ENCODE data around the gene CPT1B. TPM values are rescaled to one million over a fixed set of nuclear protein-coding genes. Genes with fewer than 3 reads are reported as not detected.

CPT1B gene
- total and polyA plus RNA-seq, 2 of the 4 experiments (the other 2 are of a cell fraction) = 0.36 to 1.8 TPM

- in situ Hi-C loops (cut with MboI; ENCODE audit: low sequenced_read_pairs) (no loop called here), intact Hi-C loops (cut with micrococcal nuclease) (no loop called here), dilution Hi-C loops (cut with HindIII; ENCODE audit: low sequenced_read_pairs, unreplicated experiment) (no loop called here)
- Histone ChIP-seq H3K4me3 (ENCODE audit: insufficient read depth, low read depth, low read length) (no peak overlapping the region), H2BK20ac (ENCODE audit: low read depth, low read length) (no peak overlapping the region), H4K91ac (ENCODE audit: insufficient read depth, low read depth, low read length) (no peak overlapping the region), H3K4me2 (ENCODE audit: low read depth, low read length) (no peak overlapping the region), H2AFZ (replicated peaks; ENCODE audit: low read length, poor library complexity) (no peak overlapping the region), H3K9ac (ENCODE audit: low read depth, low read length) (no peak overlapping the region), H2BK5ac (ENCODE audit: low read depth, low read length, poor library complexity, severe bottlenecking) (no peak overlapping the region), H3K36me3 (ENCODE audit: control insufficient read depth, insufficient read depth, low read length) (no peaks in the 10 kb centered on the region), H3K14ac (replicated peaks; ENCODE audit: low read depth, low read length) (no peak overlapping the region), H3K4ac (ENCODE audit: low read depth, low read length) (no peak overlapping the region), H3K9me1 (ENCODE audit: insufficient read depth, low read length) (no peaks in the 10 kb centered on the region), H3K27ac (ENCODE audit: insufficient read depth, low read length) (no peak overlapping the region), H4K8ac (ENCODE audit: low read depth in 2 of 2, low read length in 2 of 2) (no peak overlapping the region), H3K23ac (ENCODE audit: low read depth, low read length) (no peak overlapping the region), H3K4me1 (ENCODE audit: control insufficient read depth, insufficient read depth, low read length) (no peaks in the 10 kb centered on the region), H2BK120ac (ENCODE audit: low read depth, low read length) (no peak overlapping the region), H4K5ac (ENCODE audit: low read depth, low read length) (no peak overlapping the region), H4K20me1 (ENCODE audit: insufficient read depth, low read length) (no peaks in the 10 kb centered on the region; the same call in 1 of the 2 replicates), H2AK5ac (ENCODE audit: low read depth, low read length) (no peak overlapping the region), H3K9me3 (ENCODE audit: control insufficient read depth, insufficient read depth, low read length) (no peaks in the 10 kb centered on the region), H3K56ac (ENCODE audit: extremely low read depth, insufficient read depth, low read length) (no peak overlapping the region), H3K27me3 (ENCODE audit: control insufficient read depth, insufficient read depth, low read length) (peaks cover 46% of the 10 kb centered on the region), H2AK9ac (replicated peaks; ENCODE audit: low read depth, low read length, poor library complexity) (no peak overlapping the region), H3K79me1 (ENCODE audit: low read depth in 1 of 2, low read length in 2 of 2) (no peaks in the 10 kb centered on the region), H3K18ac (ENCODE audit: low read depth, low read length) (no peak overlapping the region), H2BK15ac (ENCODE audit: low read depth, low read length) (no peak overlapping the region)
- ChIA-PET POLR2A (ENCODE audit: unreplicated experiment) (no interaction called here), CTCF (no interaction called here)
- no TSS peak for BruUV-seq (replicated peaks)
- DNase-seq (no peak), ATAC-seq (ENCODE audit: low read depth) (no peak)
- WGBS, 2 experiments (ENCODE audit: extremely low coverage in 2 of 2, insufficient read length in 1 of 2) = 24% methylated on average over 13 of the region's 31 CpGs; no CpG with 5 or more reads in 1 of the 2 experiments
- TF ChIP-seq NFE2L2 (IDR thresholded peaks at IDR 0.05; ENCODE audit: low read depth, low read length) (no peak), CHD1 (IDR thresholded peaks at IDR 0.05; ENCODE audit: low read depth, low read length) (no peak), SMC3 (IDR thresholded peaks at IDR 0.05; ENCODE audit: low read depth, low read length) (no peak), BHLHE40 (IDR thresholded peaks at IDR 0.05; ENCODE audit: low read depth, low read length) (no peak), MAZ (IDR thresholded peaks at IDR 0.05; ENCODE audit: borderline replicate concordance, low read depth, low read length) (no peak), RFX5 (IDR thresholded peaks at IDR 0.05; ENCODE audit: low read depth, low read length) (no peak), ELK1 (IDR thresholded peaks at IDR 0.05; ENCODE audit: borderline replicate concordance, low read depth, low read length) (no peak), USF2 (IDR thresholded peaks at IDR 0.05; ENCODE audit: low read depth, low read length) (no peak), RCOR1 (IDR thresholded peaks at IDR 0.05; ENCODE audit: insufficient replicate concordance, low read length) (no peak), MXI1 (IDR thresholded peaks at IDR 0.05; ENCODE audit: borderline replicate concordance, low read depth, low read length) (no peak), CTCF (conservative IDR thresholded peaks at IDR 0.05; ENCODE audit: low read depth, low read length) (no peak), CEBPB (IDR thresholded peaks at IDR 0.05; ENCODE audit: low read depth, low read length) (no peak), FOS (IDR thresholded peaks at IDR 0.05; ENCODE audit: low read depth, low read length) (no peak), POLR2A (IDR thresholded peaks at IDR 0.05; ENCODE audit: low read depth, low read length) (no peak), MAFK (IDR thresholded peaks at IDR 0.05; ENCODE audit: low read depth, low read length) (no peak), RAD21 (IDR thresholded peaks at IDR 0.05; ENCODE audit: low read length) (no peak)
Observed at GRCh38 chr22:50612528-50613221, 34.4 kb upstream of the CPT1B start.

Measured in IMR-90 (cell line).